Limb (tissue), 2 donors: ENCODE data around the gene ARHGAP26.

ENCODE experiments used
- DNase-seq, 2 donors: peaks; one replicate each; pipeline ENCODE4 v3.0.0-alpha.2; 2016; ENCODE audit errors: extremely low spot score in 2 of 2

Gene ARHGAP26

GRCh38 chr5:143177263-143177983, 407.2 kb downstream of the ARHGAP26 start:
- DNase-seq, result no peak

- DNase-seq, result no peak
Measured at GRCh38 chr5:143179126-143179740, 409.1 kb downstream of the ARHGAP26 start.

GRCh38 chr5:143180751-143181150, 410.6 kb downstream of the ARHGAP26 start:
- DNase-seq, result no peak

GRCh38 chr5:143181173-143181572, 411.0 kb downstream of the ARHGAP26 start:
- no peak for DNase-seq

GRCh38 chr5:143182106-143182505, 411.9 kb downstream of the ARHGAP26 start:
- DNase-seq, result no peak

- DNase-seq, result no peak
Measured at GRCh38 chr5:143182901-143183820, 413.0 kb downstream of the ARHGAP26 start.

- DNase-seq, result no peak
Measured at GRCh38 chr5:143183989-143184388, 413.8 kb downstream of the ARHGAP26 start.

- no peak for DNase-seq
Measured at GRCh38 chr5:143186623-143187022, 416.4 kb downstream of the ARHGAP26 start.

- DNase-seq, result no peak
Measured at GRCh38 chr5:143187495-143187894, 417.3 kb downstream of the ARHGAP26 start.

GRCh38 chr5:143188083-143188482, 417.9 kb downstream of the ARHGAP26 start:
- DNase-seq, result no peak

GRCh38 chr5:143188692-143189091, 418.5 kb downstream of the ARHGAP26 start:
- DNase-seq, result no peak

GRCh38 chr5:143190260-143190810, 420.2 kb downstream of the ARHGAP26 start:
- no peak for DNase-seq

- DNase-seq, result no peak
Measured at GRCh38 chr5:143191720-143192119, 421.5 kb downstream of the ARHGAP26 start.

GRCh38 chr5:143192191-143192900, 422.2 kb downstream of the ARHGAP26 start:
- no peak for DNase-seq

- DNase-seq, result no peak
Measured at GRCh38 chr5:143194206-143194605, 424.0 kb downstream of the ARHGAP26 start.

GRCh38 chr5:143194713-143195112, 424.5 kb downstream of the ARHGAP26 start:
- no peak for DNase-seq

GRCh38 chr5:143195491-143195890, 425.3 kb downstream of the ARHGAP26 start:
- DNase-seq, result no peak

- DNase-seq, result no peak
Measured at GRCh38 chr5:143196601-143197259, 426.6 kb downstream of the ARHGAP26 start.

- no peak for DNase-seq
Measured at GRCh38 chr5:143197260-143197656, 427.1 kb downstream of the ARHGAP26 start.

- DNase-seq, result no peak
Measured at GRCh38 chr5:143198332-143198731, 428.2 kb downstream of the ARHGAP26 start.

GRCh38 chr5:143199161-143199560, 429.0 kb downstream of the ARHGAP26 start:
- DNase-seq, result no peak
